ENCODE measurements around the gene AKR1B15.

DNA sequence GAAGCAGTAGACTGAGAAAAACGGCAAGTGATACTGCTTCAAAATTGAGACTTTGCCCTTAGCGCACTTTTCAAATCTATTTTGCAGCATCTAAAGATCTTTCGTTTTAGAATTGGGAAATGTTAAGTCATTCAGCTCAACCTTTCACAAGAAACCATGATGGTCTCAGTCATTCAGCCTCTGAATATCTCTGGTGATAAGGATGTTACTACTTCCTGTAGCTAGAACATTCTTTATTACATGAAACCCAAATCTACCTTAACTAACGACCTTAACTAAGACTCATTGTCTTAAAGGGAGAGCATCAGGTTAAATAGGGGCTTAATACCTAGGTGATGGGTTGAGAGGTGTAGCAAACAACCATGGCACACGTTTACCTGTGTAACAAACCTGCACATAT, 47.9 kb upstream of the AKR1B15 start:
- TF ChIP-seq, protein P1, sequence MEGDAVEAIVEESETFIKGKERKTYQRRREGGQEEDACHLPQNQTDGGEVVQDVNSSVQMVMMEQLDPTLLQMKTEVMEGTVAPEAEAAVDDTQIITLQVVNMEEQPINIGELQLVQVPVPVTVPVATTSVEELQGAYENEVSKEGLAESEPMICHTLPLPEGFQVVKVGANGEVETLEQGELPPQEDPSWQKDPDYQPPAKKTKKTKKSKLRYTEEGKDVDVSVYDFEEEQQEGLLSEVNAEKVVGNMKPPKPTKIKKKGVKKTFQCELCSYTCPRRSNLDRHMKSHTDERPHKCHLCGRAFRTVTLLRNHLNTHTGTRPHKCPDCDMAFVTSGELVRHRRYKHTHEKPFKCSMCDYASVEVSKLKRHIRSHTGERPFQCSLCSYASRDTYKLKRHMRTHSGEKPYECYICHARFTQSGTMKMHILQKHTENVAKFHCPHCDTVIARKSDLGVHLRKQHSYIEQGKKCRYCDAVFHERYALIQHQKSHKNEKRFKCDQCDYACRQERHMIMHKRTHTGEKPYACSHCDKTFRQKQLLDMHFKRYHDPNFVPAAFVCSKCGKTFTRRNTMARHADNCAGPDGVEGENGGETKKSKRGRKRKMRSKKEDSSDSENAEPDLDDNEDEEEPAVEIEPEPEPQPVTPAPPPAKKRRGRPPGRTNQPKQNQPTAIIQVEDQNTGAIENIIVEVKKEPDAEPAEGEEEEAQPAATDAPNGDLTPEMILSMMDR (IDR thresholded peaks at IDR 0.05; ENCODE audit: extremely low read depth in 1 of 2, insufficient read depth in 1 of 2, low read depth in 1 of 2, low read length in 2 of 2), result no peak
- TF ChIP-seq POLR2A (IDR thresholded peaks at IDR 0.05; ENCODE audit: low read depth, low read length) (no peak), GATA2 (IDR thresholded peaks at IDR 0.05; ENCODE audit: insufficient read depth, insufficient read length, low read depth, low read length) (no peak), POLR2AphosphoS5 (IDR thresholded peaks at IDR 0.05; ENCODE audit: insufficient read depth, low read depth, low read length) (no peak), MYC (IDR thresholded peaks at IDR 0.05; ENCODE audit: low read depth, low read length) (no peak)
- TF ChIP-seq, protein P2, sequence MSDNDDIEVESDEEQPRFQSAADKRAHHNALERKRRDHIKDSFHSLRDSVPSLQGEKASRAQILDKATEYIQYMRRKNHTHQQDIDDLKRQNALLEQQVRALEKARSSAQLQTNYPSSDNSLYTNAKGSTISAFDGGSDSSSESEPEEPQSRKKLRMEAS (IDR thresholded peaks at IDR 0.05; ENCODE audit: insufficient read depth, insufficient read length), result no peak
